Left ventricle myocardium inferior (tissue), 1 donor: ENCODE measurements around the gene SLC9A3. TPM values are rescaled to one million over a fixed set of nuclear protein-coding genes. Genes with fewer than 3 reads are reported as not detected.

Source experiments
- DNase-seq: peaks from one replicate; pipeline ENCODE4 v3.0.0-alpha.2; 2020
- H3K27ac ChIP-seq: fragments of 200-600 bp; replicated peaks from 2 replicates; pipeline ENCODE4 v1.8.0; 2021
- H3K27me3 ChIP-seq: fragments of 200-600 bp; 2 replicates; pipeline ENCODE4 v1.8.0; 2021; ENCODE audit warnings: low read depth
- H3K36me3 ChIP-seq: fragments of 200-600 bp; 2 replicates; pipeline ENCODE4 v1.8.0; 2021
- H3K4me1 ChIP-seq: fragments of 200-600 bp; 2 replicates; pipeline ENCODE4 v1.8.0; 2021
- H3K4me3 ChIP-seq: fragments of 200-600 bp; 2 replicates; pipeline ENCODE4 v1.8.0; 2021; ENCODE audit warnings: mild to moderate bottlenecking, moderate library complexity
- H3K9me3 ChIP-seq: fragments of 200-600 bp; replicated peaks from 2 replicates; pipeline ENCODE4 v1.8.0; 2021
- intact Hi-C: fragments of 100-400 bp; cut with micrococcal nuclease; formaldehyde crosslinking; loops from one replicate; pipeline ENCODE4 v1.11.0; 2022
- total RNA-seq: library from RNA; stranded (reverse); fragmentation: NEBNext Ultra II Directional; extraction: Animal tissue kit (Norgen Biotek cat#: 25700); gene quantifications from one replicate; pipeline ENCODE4 v1.2.1, GENCODE V29; 2021
- TF ChIP-seq, protein P1 (sequence below): fragments of 200-600 bp; IDR thresholded peaks from 2 replicates; pipeline ENCODE4 v1.8.0; 2021; ENCODE audit warnings: antibody characterized with exemption, mild to moderate bottlenecking, borderline replicate concordance
- donor health status: DM: no; HTN: yes; CAD: no; lungs with severe emphysema.

SLC9A3 gene
- total RNA-seq, 1 donor from 2014 or later = 0.91 TPM

DNA sequence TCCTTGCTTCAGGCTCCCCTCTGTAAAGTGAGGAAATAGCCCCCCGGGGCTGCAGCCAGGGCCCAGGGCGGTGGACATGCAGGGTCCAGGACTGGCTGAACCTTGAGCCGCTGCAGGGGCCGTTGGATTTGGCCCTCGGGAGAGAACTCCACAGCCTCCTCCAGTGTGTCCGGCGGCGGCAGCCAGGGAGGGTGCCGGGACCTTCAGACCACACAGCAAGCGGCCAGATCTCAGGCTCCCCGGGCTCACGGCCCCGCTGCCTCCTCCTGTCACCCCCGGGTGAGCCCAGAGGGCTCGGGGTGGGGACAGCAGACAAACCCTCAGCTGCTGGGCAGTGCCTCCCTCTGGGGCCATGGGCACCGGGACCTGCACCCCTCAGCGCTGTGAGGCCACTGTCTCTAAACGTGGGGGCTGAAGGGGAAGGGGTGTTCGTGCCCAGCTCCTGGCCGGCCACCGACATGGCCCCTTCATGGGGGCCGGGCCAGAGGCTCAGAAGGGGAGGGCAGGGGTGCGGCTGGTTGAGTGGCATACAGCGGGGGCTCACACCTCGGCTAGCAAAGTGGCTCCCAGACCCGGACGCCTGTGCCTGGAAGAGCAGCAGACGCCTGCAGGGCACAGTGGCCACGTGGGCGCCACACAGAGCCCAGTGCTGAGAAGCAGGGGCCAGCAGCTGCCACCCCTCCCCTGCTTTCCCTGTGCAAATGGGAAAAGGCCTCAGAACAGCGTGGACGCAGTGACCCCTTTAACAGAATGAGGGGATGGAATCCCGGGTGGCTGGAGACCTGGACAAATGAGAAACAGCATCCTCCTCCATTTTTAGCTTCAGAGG lies 19.7 kb downstream of the SLC9A3 start:
- H3K36me3 ChIP-seq = no peaks in the 10 kb centered on the region
- no peaks in the 10 kb centered on the region for H3K9me3 ChIP-seq
- intact Hi-C loops = no loop called here
- no peak for DNase-seq
- no peak overlapping the region for H3K4me3 ChIP-seq
- TF ChIP-seq, protein P1, sequence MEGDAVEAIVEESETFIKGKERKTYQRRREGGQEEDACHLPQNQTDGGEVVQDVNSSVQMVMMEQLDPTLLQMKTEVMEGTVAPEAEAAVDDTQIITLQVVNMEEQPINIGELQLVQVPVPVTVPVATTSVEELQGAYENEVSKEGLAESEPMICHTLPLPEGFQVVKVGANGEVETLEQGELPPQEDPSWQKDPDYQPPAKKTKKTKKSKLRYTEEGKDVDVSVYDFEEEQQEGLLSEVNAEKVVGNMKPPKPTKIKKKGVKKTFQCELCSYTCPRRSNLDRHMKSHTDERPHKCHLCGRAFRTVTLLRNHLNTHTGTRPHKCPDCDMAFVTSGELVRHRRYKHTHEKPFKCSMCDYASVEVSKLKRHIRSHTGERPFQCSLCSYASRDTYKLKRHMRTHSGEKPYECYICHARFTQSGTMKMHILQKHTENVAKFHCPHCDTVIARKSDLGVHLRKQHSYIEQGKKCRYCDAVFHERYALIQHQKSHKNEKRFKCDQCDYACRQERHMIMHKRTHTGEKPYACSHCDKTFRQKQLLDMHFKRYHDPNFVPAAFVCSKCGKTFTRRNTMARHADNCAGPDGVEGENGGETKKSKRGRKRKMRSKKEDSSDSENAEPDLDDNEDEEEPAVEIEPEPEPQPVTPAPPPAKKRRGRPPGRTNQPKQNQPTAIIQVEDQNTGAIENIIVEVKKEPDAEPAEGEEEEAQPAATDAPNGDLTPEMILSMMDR = no peak
- no peak overlapping the region for H3K27ac ChIP-seq
- no peaks in the 10 kb centered on the region for H3K4me1 ChIP-seq
- peaks cover 74% of the 10 kb centered on the region for H3K27me3 ChIP-seq

DNA sequence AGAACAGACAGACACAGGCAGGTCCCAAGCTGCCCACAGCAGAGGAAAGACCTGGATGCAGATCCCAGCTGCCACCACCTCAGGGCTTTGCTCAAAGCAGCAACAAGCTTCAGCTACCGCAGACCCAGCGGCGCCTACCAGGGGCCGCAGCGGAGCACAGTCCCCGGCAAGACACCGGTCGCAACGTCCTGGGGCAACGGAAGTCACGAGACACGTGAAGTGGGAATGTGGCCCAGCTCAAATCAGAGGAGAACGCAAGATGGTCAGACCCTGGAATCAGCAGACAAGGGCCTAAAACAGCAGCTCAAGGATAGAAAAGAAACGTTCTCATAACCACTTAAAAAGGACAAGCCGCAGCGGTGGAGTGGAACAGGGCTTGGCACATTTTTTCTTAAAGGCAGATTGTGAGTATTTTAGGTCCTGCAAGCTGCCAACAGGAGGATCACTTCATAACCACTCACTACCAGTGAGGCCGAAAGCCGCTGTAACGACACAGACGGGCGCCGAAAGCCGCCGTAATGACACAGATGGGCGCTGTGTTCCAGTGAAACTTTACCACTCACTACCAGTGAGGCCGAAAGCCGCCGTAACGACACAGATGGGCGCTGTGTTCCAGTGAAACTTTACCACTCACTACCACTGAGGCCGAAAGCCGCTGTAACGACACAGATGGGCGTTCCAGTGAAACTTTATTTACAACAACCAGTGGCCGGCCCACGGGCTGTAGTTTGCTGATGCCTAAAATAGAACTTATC lies 21.7 kb downstream of the SLC9A3 start:
- no peaks in the 10 kb centered on the region for H3K9me3 ChIP-seq
- peaks cover 82% of the 10 kb centered on the region for H3K27me3 ChIP-seq
- no peaks in the 10 kb centered on the region for H3K4me1 ChIP-seq
- no peak for DNase-seq
- H3K27ac ChIP-seq = peak overlapping the region; percentile 16
- peak overlapping the region; percentile 44 for H3K4me3 ChIP-seq
- TF ChIP-seq, protein P1 = no peak
- intact Hi-C loops = no loop called here
- H3K36me3 ChIP-seq = no peaks in the 10 kb centered on the region

DNA sequence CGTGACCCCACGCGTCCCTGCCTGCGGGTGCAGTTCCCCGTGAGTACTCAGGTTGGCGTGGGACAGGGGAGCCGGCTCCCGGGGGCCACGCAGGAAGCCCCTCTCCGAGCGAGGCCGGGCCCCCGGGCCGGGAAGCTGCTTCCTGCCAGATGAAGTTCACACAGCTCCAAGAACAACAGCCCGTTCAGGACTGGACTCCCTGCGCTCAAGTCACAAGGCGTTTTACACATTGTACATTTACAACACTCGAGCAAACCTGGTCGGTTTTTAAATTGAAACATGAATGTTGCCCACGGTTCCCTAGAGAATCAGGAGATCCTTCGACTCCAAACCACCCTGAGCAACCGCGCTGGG lies 22.4 kb downstream of the SLC9A3 start:
- Histone ChIP-seq H3K9me3 (no peaks in the 10 kb centered on the region), H3K4me3 (peak overlapping the region; percentile 44), H3K36me3 (no peaks in the 10 kb centered on the region), H3K27me3 (peaks cover 89% of the 10 kb centered on the region), H3K4me1 (no peaks in the 10 kb centered on the region), H3K27ac (peak overlapping the region; percentile 16)
- no peak for DNase-seq
- TF ChIP-seq, protein P1 = no peak
- intact Hi-C loops = no loop called here

DNA sequence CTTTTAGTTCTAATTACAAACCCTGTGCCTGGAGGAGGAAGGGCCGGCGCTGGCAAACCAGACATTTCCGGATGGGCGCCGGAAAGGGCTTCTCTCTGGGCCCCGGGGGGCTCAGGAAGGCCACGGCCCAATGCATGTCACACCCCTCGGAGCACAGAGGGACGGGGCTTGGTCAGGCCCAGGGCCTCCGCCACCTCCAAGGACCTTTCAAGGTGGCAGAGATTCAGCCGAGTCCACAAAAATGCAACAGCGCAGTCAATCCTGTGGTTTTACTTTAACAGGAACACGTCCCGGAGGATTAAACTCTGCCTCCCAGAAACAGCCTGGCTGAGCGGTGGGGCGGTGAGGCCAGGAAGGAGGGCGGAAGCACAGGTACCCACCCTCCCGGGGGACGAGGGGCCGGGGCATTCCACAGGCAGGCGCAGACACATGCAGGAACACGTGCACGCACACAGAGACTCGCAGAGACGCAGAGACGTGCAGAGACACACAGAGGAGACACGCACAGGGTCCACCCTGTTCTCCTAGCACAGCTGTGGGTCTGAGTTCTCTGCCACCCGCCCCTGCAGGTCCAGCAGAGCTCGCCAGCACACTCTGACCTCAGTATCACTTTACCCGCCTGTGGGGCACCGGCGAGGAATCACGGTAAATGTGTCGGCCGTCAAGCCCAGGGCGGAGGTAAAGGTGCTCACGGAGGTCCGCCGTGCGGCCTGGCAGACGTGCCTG lies 23.0 kb downstream of the SLC9A3 start:
- H3K4me1 ChIP-seq = no peaks in the 10 kb centered on the region
- peak overlapping the region; percentile 16 for H3K27ac ChIP-seq
- no peaks in the 10 kb centered on the region for H3K9me3 ChIP-seq
- TF ChIP-seq, protein P1 = no peak
- peak overlapping the region; percentile 44 for H3K4me3 ChIP-seq
- intact Hi-C loops = no loop called here
- H3K36me3 ChIP-seq = no peaks in the 10 kb centered on the region
- H3K27me3 ChIP-seq = peaks cover 89% of the 10 kb centered on the region
- DNase-seq = no peak

DNA sequence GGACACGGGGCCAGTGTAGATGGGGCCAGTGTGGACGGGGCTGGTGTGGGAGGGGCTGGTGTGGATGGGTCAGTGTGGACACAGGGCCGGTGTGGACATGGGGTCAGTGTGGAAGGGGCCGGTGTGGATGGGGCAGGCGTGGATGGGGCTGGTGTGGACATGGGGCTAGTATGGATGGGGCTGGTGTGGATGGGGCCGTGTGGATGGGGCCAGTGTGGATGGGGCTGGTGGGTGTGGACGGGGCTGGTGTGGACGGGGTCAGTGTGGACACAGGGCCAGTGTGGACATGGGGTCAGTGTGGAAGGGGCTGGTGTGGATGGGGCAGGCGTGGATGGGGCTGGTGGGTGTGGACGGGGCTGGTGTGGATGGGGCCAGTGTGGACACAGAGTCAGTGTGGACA lies 23.8 kb downstream of the SLC9A3 start:
- Histone ChIP-seq H3K36me3 (no peaks in the 10 kb centered on the region), H3K4me1 (no peaks in the 10 kb centered on the region), H3K9me3 (no peaks in the 10 kb centered on the region), H3K4me3 (no peak overlapping the region), H3K27ac (no peak overlapping the region), H3K27me3 (peaks cover 88% of the 10 kb centered on the region)
- intact Hi-C loops = no loop called here
- TF ChIP-seq, protein P1 = no peak
- no peak for DNase-seq
